ENCODE results near the gene COG1. TPM values are rescaled to one million over a fixed set of nuclear protein-coding genes. Genes with fewer than 3 reads are reported as not detected.

The COG1 gene
- total RNA-seq, 4 donors from 2014 or later = 8.0 to 14.7 (median 9.2) TPM

DNA sequence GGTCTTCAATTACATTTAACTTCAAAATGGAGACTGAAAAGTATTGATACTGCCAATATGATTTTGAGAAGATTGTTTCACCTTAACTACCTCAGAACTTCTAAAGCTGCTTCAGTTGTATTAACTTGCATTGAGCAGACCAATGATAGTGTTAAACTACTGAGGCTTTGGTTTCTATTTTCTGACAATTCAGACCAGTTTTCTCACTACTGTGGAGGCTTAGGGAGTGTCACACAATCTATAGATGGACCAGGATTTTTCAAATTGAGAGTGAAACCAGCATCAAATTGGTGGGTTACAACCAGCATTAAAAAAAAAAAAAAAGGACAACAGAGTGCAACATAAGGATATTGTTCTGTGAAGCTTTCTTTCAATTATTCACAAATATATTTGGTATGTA, 21.2 kb downstream of the COG1 start:
- H3K4me3 ChIP-seq = no peak overlapping the region
- H3K36me3 ChIP-seq = peaks cover 0 to 72% (median 8%) of the 10 kb centered on the region in 3 donors
- no peaks in the 10 kb centered on the region for H3K9me3 ChIP-seq
- DNase-seq = no peak
- no peaks in the 10 kb centered on the region for H3K27me3 ChIP-seq
- TF ChIP-seq POLR2A (IDR thresholded peaks at IDR 0.05) = no peak
- TF ChIP-seq, protein P1, sequence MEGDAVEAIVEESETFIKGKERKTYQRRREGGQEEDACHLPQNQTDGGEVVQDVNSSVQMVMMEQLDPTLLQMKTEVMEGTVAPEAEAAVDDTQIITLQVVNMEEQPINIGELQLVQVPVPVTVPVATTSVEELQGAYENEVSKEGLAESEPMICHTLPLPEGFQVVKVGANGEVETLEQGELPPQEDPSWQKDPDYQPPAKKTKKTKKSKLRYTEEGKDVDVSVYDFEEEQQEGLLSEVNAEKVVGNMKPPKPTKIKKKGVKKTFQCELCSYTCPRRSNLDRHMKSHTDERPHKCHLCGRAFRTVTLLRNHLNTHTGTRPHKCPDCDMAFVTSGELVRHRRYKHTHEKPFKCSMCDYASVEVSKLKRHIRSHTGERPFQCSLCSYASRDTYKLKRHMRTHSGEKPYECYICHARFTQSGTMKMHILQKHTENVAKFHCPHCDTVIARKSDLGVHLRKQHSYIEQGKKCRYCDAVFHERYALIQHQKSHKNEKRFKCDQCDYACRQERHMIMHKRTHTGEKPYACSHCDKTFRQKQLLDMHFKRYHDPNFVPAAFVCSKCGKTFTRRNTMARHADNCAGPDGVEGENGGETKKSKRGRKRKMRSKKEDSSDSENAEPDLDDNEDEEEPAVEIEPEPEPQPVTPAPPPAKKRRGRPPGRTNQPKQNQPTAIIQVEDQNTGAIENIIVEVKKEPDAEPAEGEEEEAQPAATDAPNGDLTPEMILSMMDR (IDR thresholded peaks at IDR 0.05) = no peak
- intact Hi-C loops (cut with DNase I) = no loop called here
- H3K27ac ChIP-seq = no peak overlapping the region
- peaks cover 0 to 12% (median 0%) of the 10 kb centered on the region in 3 donors for H3K4me1 ChIP-seq

GRCh38 chr17:73214851-73215250, 22.0 kb downstream of the COG1 start:
- Histone ChIP-seq H3K4me1 (peaks cover 0 to 5% (median 0%) of the 10 kb centered on the region in 3 donors), H3K36me3 (peaks cover 0 to 70% (median 8%) of the 10 kb centered on the region in 3 donors), H3K4me3 (no peak overlapping the region), H3K9me3 (no peaks in the 10 kb centered on the region), H3K27ac (no peak overlapping the region), H3K27me3 (no peaks in the 10 kb centered on the region)
- TF ChIP-seq, protein P1 (IDR thresholded peaks at IDR 0.05) = no peak
- no peak for TF ChIP-seq POLR2A (IDR thresholded peaks at IDR 0.05)
- intact Hi-C loops (cut with DNase I) = no loop called here
- 74 to 76% methylated on average over 4 of the region's 4 CpGs for WGBS, 2 donors
- no peak for DNase-seq

GRCh38 chr17:73215447-73215846, 22.6 kb downstream of the COG1 start:
- TF ChIP-seq, protein P1 (IDR thresholded peaks at IDR 0.05) = peak in 1 of 6 experiments; percentile 18
- no peak for TF ChIP-seq POLR2A (IDR thresholded peaks at IDR 0.05)
- no peak for DNase-seq
- H3K27me3 ChIP-seq = no peaks in the 10 kb centered on the region
- no peak overlapping the region for H3K27ac ChIP-seq
- H3K9me3 ChIP-seq = no peaks in the 10 kb centered on the region
- intact Hi-C loops (cut with DNase I) = no loop called here
- H3K4me1 ChIP-seq = no peaks in the 10 kb centered on the region
- 97 to 100% methylated on average over 1 to 2 of the region's 2 CpGs for WGBS, 2 donors
- H3K36me3 ChIP-seq = peaks cover 0 to 67% (median 8%) of the 10 kb centered on the region in 3 donors
- H3K4me3 ChIP-seq = no peak overlapping the region

GRCh38 chr17:73223626-73224230, 30.9 kb downstream of the COG1 start:
- TF ChIP-seq, protein P1 (IDR thresholded peaks at IDR 0.05) = no peak
- no peak for TF ChIP-seq POLR2A (IDR thresholded peaks at IDR 0.05)
- Histone ChIP-seq H3K4me3 (no peak overlapping the region), H3K9me3 (no peaks in the 10 kb centered on the region), H3K4me1 (peaks cover 4 to 45% (median 17%) of the 10 kb centered on the region in 3 donors), H3K27ac (no peak overlapping the region), H3K27me3 (no peaks in the 10 kb centered on the region), H3K36me3 (peaks cover 0 to 15% (median 5%) of the 10 kb centered on the region in 3 donors)
- WGBS, 2 donors = 94 to 96% methylated on average over 2 of the region's 2 CpGs
- intact Hi-C loops (cut with DNase I) = no loop called here
- DNase-seq = no peak

GRCh38 chr17:73224237-73224636, 31.4 kb downstream of the COG1 start:
- Histone ChIP-seq H3K36me3 (peaks cover 0 to 9% (median 5%) of the 10 kb centered on the region in 3 donors), H3K4me1 (peaks cover 8 to 50% (median 21%) of the 10 kb centered on the region in 3 donors), H3K9me3 (no peaks in the 10 kb centered on the region), H3K4me3 (no peak overlapping the region), H3K27ac (peak overlapping the region in 1 of 4 donors; percentile 48), H3K27me3 (no peaks in the 10 kb centered on the region)
- no peak for DNase-seq
- intact Hi-C loops (cut with DNase I) = no loop called here
- 89 to 94% methylated on average over 2 of the region's 2 CpGs for WGBS, 2 donors
- TF ChIP-seq, protein P1 (IDR thresholded peaks at IDR 0.05) = no peak
- no peak for TF ChIP-seq POLR2A (IDR thresholded peaks at IDR 0.05)

All from esophagus squamous epithelium (tissue), 5 donors.